Measurements from ENCODE around the gene FAM83C. TPM values are rescaled to one million over a fixed set of nuclear protein-coding genes. Genes with fewer than 3 reads are reported as not detected.

The FAM83C gene
- total and polyA plus RNA-seq, 2 experiments from 2014 or later: not detected

DNA sequence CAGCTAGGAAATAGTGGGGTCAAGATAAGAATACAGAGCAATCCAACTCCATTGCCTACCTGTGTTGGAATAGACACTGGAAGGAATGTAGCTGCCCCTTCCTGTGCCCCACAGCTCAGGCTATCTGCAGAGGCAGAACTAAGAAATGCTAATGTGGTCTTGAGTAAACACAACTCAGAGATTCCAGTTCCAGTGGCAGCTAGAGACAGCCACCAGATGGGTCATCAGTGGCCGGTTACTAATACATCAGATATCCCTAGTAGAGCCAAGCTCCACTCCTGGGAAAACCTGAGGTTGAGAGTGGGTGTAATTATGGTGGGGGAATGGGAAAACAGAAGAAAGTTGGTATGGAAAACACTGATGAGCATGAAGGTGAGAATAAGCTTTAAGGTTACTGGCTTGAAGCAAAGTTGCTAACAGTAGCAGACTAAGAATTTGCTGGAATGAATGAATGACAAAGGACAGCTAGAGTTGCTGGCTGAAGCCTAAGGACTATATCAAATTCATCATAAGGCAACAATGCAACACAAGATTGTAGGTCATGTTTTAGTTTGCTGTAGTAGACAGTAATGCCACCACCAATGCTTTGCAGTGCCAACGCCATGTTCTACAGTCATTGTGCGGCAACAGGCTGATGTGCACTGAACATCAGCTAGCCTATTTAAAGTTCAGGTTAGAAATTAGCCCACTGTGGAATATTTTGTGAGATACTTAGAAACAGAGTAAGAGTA lies 28.3 kb upstream of the FAM83C start:
- 66% methylated on average over 3 of the region's 3 CpGs for WGBS (ENCODE audit: low lambda C conversion rate, missing lambda C conversion rate)
- Histone ChIP-seq H3K79me2 (no peaks in the 10 kb centered on the region), H3K36me3 (replicated peaks; ENCODE audit: insufficient read depth, low read depth) (no peaks in the 10 kb centered on the region), H2AFZ (no peak overlapping the region), H3K4me1 (ENCODE audit: insufficient read depth) (peaks cover 42% of the 10 kb centered on the region), H3K9me3 (ENCODE audit: low read depth) (no peaks in the 10 kb centered on the region), H3K27ac (peak overlapping the region; percentile 95), H3K27me3 (no peaks in the 10 kb centered on the region), H3K4me2 (peak overlapping the region; percentile 47), H3K9me2 (replicated peaks; ENCODE audit: insufficient read depth) (no peaks in the 10 kb centered on the region), H4K20me1 (ENCODE audit: insufficient read depth, poor library complexity, severe bottlenecking) (no peaks in the 10 kb centered on the region), H3K4me3 (no peak overlapping the region)
- TF ChIP-seq, protein P1, sequence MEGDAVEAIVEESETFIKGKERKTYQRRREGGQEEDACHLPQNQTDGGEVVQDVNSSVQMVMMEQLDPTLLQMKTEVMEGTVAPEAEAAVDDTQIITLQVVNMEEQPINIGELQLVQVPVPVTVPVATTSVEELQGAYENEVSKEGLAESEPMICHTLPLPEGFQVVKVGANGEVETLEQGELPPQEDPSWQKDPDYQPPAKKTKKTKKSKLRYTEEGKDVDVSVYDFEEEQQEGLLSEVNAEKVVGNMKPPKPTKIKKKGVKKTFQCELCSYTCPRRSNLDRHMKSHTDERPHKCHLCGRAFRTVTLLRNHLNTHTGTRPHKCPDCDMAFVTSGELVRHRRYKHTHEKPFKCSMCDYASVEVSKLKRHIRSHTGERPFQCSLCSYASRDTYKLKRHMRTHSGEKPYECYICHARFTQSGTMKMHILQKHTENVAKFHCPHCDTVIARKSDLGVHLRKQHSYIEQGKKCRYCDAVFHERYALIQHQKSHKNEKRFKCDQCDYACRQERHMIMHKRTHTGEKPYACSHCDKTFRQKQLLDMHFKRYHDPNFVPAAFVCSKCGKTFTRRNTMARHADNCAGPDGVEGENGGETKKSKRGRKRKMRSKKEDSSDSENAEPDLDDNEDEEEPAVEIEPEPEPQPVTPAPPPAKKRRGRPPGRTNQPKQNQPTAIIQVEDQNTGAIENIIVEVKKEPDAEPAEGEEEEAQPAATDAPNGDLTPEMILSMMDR (IDR thresholded peaks at IDR 0.05; ENCODE audit: poor library complexity): no peak
- no peak for TF ChIP-seq EZH2phosphoT487 (IDR thresholded peaks at IDR 0.05; ENCODE audit: low read depth, severe bottlenecking, unreplicated experiment)
- DNase-seq (ENCODE audit: low spot score): peak; percentile 68

DNA sequence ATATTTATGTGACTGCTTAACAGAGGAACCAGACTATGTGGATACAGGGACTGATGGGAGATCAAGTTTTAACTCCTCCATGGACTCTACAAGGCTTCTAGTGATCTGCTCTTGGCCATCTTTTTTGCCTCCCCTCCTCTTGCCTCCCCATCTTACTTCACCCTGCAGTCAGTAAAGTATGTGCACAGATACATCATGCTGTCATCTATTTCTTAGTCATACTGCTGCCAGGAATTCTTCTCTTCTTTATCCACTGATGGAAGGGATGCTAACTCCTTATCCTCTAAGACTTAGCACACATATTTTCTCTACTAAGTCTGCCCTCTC lies 27.6 kb upstream of the FAM83C start:
- H3K9me3 ChIP-seq (ENCODE audit: low read depth): no peaks in the 10 kb centered on the region
- peak overlapping the region; percentile 47 for H3K4me2 ChIP-seq
- TF ChIP-seq EZH2 (IDR thresholded peaks at IDR 0.05; ENCODE audit: borderline replicate concordance) (no peak), EZH2phosphoT487 (IDR thresholded peaks at IDR 0.05; ENCODE audit: low read depth, severe bottlenecking, unreplicated experiment) (no peak)
- TF ChIP-seq, protein P1 (IDR thresholded peaks at IDR 0.05; ENCODE audit: poor library complexity): no peak
- no peak overlapping the region for H3K4me3 ChIP-seq
- peak overlapping the region; percentile 95 for H3K27ac ChIP-seq
- DNase-seq (ENCODE audit: low spot score): no peak
- no peaks in the 10 kb centered on the region for H3K27me3 ChIP-seq
- no peaks in the 10 kb centered on the region for H4K20me1 ChIP-seq (ENCODE audit: insufficient read depth, poor library complexity, severe bottlenecking)
- no peaks in the 10 kb centered on the region for H3K9me2 ChIP-seq (replicated peaks; ENCODE audit: insufficient read depth)
- H3K79me2 ChIP-seq: no peaks in the 10 kb centered on the region
- no peak overlapping the region for H2AFZ ChIP-seq
- peaks cover 38% of the 10 kb centered on the region for H3K4me1 ChIP-seq (ENCODE audit: insufficient read depth)
- no peaks in the 10 kb centered on the region for H3K36me3 ChIP-seq (replicated peaks; ENCODE audit: insufficient read depth, low read depth)

DNA sequence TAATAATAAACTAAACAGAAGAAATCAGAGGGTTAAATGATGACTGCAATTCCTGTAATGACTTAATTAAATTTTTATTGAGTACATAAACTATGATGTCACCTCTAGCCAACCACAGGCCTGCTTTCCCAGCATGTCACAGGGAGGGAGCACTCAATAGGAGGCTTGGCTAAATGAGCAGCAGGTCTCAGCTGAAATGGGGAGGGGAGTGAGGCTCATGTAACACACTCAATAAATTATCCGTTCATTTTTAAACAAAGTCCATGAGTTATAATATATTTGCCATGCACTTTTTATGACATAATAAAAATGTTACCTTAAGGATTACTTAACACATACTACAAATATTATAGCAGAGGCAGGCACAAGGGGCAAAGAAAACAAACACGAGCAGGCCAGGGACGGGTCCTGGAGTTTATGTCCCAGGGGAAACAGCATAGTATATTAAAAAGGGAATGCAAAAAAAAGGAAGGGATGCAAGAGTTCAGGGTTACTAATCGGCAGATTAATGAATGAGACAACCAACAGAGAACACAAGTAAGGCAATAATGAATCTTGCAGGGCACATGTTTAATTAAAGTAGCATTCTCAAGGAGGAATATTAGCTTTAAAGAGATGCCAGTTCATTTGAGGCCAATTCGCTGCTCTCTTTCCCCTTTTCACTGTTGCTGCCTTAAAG lies 27.1 kb upstream of the FAM83C start:
- DNase-seq (ENCODE audit: low spot score): no peak
- TF ChIP-seq, protein P1 (IDR thresholded peaks at IDR 0.05; ENCODE audit: poor library complexity): no peak
- no peak for TF ChIP-seq EZH2 (IDR thresholded peaks at IDR 0.05; ENCODE audit: borderline replicate concordance)
- no peak for TF ChIP-seq EZH2phosphoT487 (IDR thresholded peaks at IDR 0.05; ENCODE audit: low read depth, severe bottlenecking, unreplicated experiment)
- H3K4me3 ChIP-seq: no peak overlapping the region
- H3K4me1 ChIP-seq (ENCODE audit: insufficient read depth): peaks cover 38% of the 10 kb centered on the region
- no peaks in the 10 kb centered on the region for H3K36me3 ChIP-seq (replicated peaks; ENCODE audit: insufficient read depth, low read depth)
- no peaks in the 10 kb centered on the region for H4K20me1 ChIP-seq (ENCODE audit: insufficient read depth, poor library complexity, severe bottlenecking)
- H3K9me2 ChIP-seq (replicated peaks; ENCODE audit: insufficient read depth): no peaks in the 10 kb centered on the region
- peak overlapping the region; percentile 47 for H3K4me2 ChIP-seq
- 40% methylated on average over 5 of the region's 5 CpGs for WGBS (ENCODE audit: low lambda C conversion rate, missing lambda C conversion rate)
- no peak overlapping the region for H2AFZ ChIP-seq
- no peaks in the 10 kb centered on the region for H3K79me2 ChIP-seq
- H3K27ac ChIP-seq: peak overlapping the region; percentile 95
- H3K9me3 ChIP-seq (ENCODE audit: low read depth): no peaks in the 10 kb centered on the region
- H3K27me3 ChIP-seq: no peaks in the 10 kb centered on the region
